H1 (cell line): ENCODE data around the gene S100A14. TPM values are rescaled to one million over a fixed set of nuclear protein-coding genes. Genes with fewer than 3 reads are reported as not detected.

ENCODE experiments used
- CTCF ChIA-PET: fragments of 300-600 bp; sonication (Branson Sonifier 250); formaldehyde crosslinking; loops from one replicate; lab custom pipeline; 2021; ENCODE audit not compliant: partially characterized antibody; lab: Charles Lee
- POLR2A ChIA-PET: fragments of 300-600 bp; sonication (Branson Sonifier 250); formaldehyde crosslinking; loops from one replicate; lab custom pipeline; 2021; ENCODE audit warnings: inconsistent platforms; ENCODE audit not compliant: partially characterized antibody; lab: Charles Lee
- DNase-seq, 2 experiments: peaks; one replicate each; pipeline versions ENCODE4 v3.0.0 to v3.0.0-alpha.2; 2010 to 2022; ENCODE audit warnings: low spot score in 2 of 2, low read depth in 1 of 2, mixed read lengths in 1 of 2
- FAIRE-seq: peaks from 2 replicates; lab custom pipeline; 2011; peaks lifted over from hg19 to GRCh38; lab: Jason Lieb, UNC
- H2AFZ ChIP-seq: 2 replicates; pipeline ENCODE4 v1.8.1; 2012; ENCODE audit warnings: low read length, inconsistent platforms
- H2AK5ac ChIP-seq: 2 replicates; pipeline ENCODE4 v1.6.1; 2013; ENCODE audit warnings: low read depth, low read length
- H2BK120ac ChIP-seq: replicated peaks from 2 replicates; pipeline ENCODE3; 2013; ENCODE audit warnings: low read depth, low read length, inconsistent platforms
- H2BK12ac ChIP-seq: 2 replicates; pipeline ENCODE4 v1.6.1; 2013; ENCODE audit warnings: low read depth, low read length
- H2BK15ac ChIP-seq: 2 replicates; pipeline ENCODE4 v1.6.1; 2013; ENCODE audit warnings: low read length
- H2BK20ac ChIP-seq: 2 replicates; pipeline ENCODE4 v1.6.1; 2013; ENCODE audit warnings: low read length
- H2BK5ac ChIP-seq: 2 replicates; pipeline ENCODE4 v1.6.1; 2013; ENCODE audit warnings: low read depth, low read length
- H3K14ac ChIP-seq: 2 replicates; pipeline ENCODE4 v1.6.1; 2013; ENCODE audit warnings: inconsistent platforms; ENCODE audit not compliant: insufficient read length
- H3K18ac ChIP-seq: 2 replicates; pipeline ENCODE4 v1.6.1; 2013; ENCODE audit warnings: low read length; ENCODE audit errors: extremely low read depth
- H3K23ac ChIP-seq: 2 replicates; pipeline ENCODE4 v1.6.1; 2013; ENCODE audit warnings: inconsistent platforms; ENCODE audit not compliant: insufficient read length
- H3K23me2 ChIP-seq: 2 replicates; pipeline ENCODE4 v1.6.1; 2013; ENCODE audit warnings: low read depth, low read length
- H3K27ac ChIP-seq: 2 replicates; pipeline ENCODE4 v1.6.1; 2011; ENCODE audit warnings: low read depth, low read length, inconsistent platforms
- H3K27me3 ChIP-seq, 4 experiments: replicated peaks in 1 of 4; 1 replicate in 1 of 4; 2 replicates in 3 of 4; pipeline versions ENCODE4 v1.6.1 to v1.8.1; 2011 to 2013; ENCODE audit warnings: low read length in 3 of 4, mild to moderate bottlenecking in 3 of 4, inconsistent platforms in 2 of 4, mixed read lengths in 2 of 4, moderate library complexity in 1 of 4; ENCODE audit not compliant: control insufficient read depth in 3 of 4, insufficient read depth in 3 of 4; ENCODE audit errors: extremely low read depth in 1 of 4
- H3K36me3 ChIP-seq, 4 experiments: 2 replicates each; pipeline versions ENCODE4 v1.6.1 to v1.8.1; 2011 to 2013; ENCODE audit warnings: mild to moderate bottlenecking in 4 of 4, low read length in 3 of 4, moderate library complexity in 2 of 4, control low read depth in 1 of 4, inconsistent platforms in 1 of 4; ENCODE audit not compliant: insufficient read depth in 4 of 4, control insufficient read depth in 2 of 4
- H3K4ac ChIP-seq: replicated peaks from 2 replicates; pipeline ENCODE3; 2013; ENCODE audit warnings: low read length, low read depth, mixed read lengths, inconsistent platforms; ENCODE audit not compliant: insufficient read length
- H3K4me1 ChIP-seq, 4 experiments: replicated peaks in 1 of 4; 1 replicate in 1 of 4; 2 replicates in 3 of 4; pipeline versions ENCODE4 v1.6.1 to v1.8.1; 2011 to 2013; ENCODE audit warnings: low read length in 3 of 4, inconsistent platforms in 2 of 4, mixed read lengths in 1 of 4; ENCODE audit not compliant: insufficient read depth in 4 of 4, control insufficient read depth in 3 of 4
- H3K4me2 ChIP-seq, 2 experiments: 2 replicates each; pipeline versions ENCODE4 v1.6.1 to v1.8.1; 2011 to 2013; ENCODE audit warnings: low read depth in 2 of 2, low read length in 2 of 2, control low read depth in 1 of 2, inconsistent platforms in 1 of 2, mild to moderate bottlenecking in 1 of 2; ENCODE audit not compliant: insufficient read depth in 1 of 2
- H3K4me3 ChIP-seq, 4 experiments: fragments of 200-600, 300-600 bp in 1 of 4; sonication (generic), shearing (Covaris generic), sonication (Bioruptor Twin) in 1 of 4; 2 replicates each; pipeline versions ENCODE4 v1.5.1 to v1.8.1; 2011 to 2016; ENCODE audit warnings: low read length in 4 of 4, low read depth in 3 of 4, control low read depth in 2 of 4, inconsistent platforms in 2 of 4, mild to moderate bottlenecking in 2 of 4, mixed read lengths in 1 of 4, moderate library complexity in 1 of 4; ENCODE audit not compliant: insufficient read depth in 2 of 4; ENCODE audit errors: extremely low read depth in 1 of 4
- H3K56ac ChIP-seq: replicated peaks from 2 replicates; pipeline ENCODE3; 2013; ENCODE audit warnings: low read depth, mild to moderate bottlenecking, mixed read lengths, low read length, inconsistent platforms; ENCODE audit not compliant: insufficient read length
- H3K79me1 ChIP-seq: 2 replicates; pipeline ENCODE4 v1.6.1; 2013; ENCODE audit warnings: low read depth, low read length, control low read depth
- H3K79me2 ChIP-seq, 2 experiments: 2 replicates each; pipeline versions ENCODE4 v1.6.1 to v1.8.1; 2012 to 2013; ENCODE audit warnings: low read length in 2 of 2, mild to moderate bottlenecking in 2 of 2, inconsistent platforms in 1 of 2; ENCODE audit not compliant: insufficient read depth in 2 of 2, control insufficient read depth in 1 of 2
- H3K9ac ChIP-seq, 4 experiments: replicated peaks in 1 of 4; 1 replicate in 1 of 4; 2 replicates in 3 of 4; pipeline versions ENCODE4 v1.6.1 to v1.8.1; 2011 to 2013; ENCODE audit warnings: low read depth in 3 of 4, low read length in 3 of 4, control low read depth in 2 of 4, mild to moderate bottlenecking in 2 of 4, moderate library complexity in 2 of 4, inconsistent platforms in 1 of 4; ENCODE audit errors: extremely low read depth in 1 of 4
- H3K9me3 ChIP-seq, 2 experiments: 2 replicates each; pipeline versions ENCODE4 v1.6.1 to v1.8.1; 2012 to 2013; ENCODE audit warnings: mild to moderate bottlenecking in 2 of 2, moderate library complexity in 2 of 2, control low read depth in 1 of 2, inconsistent platforms in 1 of 2, low read depth in 1 of 2, low read length in 1 of 2, mixed read lengths in 1 of 2; ENCODE audit not compliant: insufficient read depth in 2 of 2
- H4K20me1 ChIP-seq, 2 experiments: replicated peaks in 1 of 2; 2 replicates each; pipeline versions ENCODE3 to v1.8.1; 2011 to 2013; ENCODE audit warnings: inconsistent platforms in 2 of 2, low read length in 2 of 2, mild to moderate bottlenecking in 1 of 2; ENCODE audit not compliant: insufficient read depth in 2 of 2, control insufficient read depth in 1 of 2
- H4K5ac ChIP-seq: 2 replicates; pipeline ENCODE4 v1.6.1; 2013; ENCODE audit warnings: low read length, low read depth, mixed read lengths, inconsistent platforms; ENCODE audit not compliant: insufficient read length
- H4K8ac ChIP-seq: 2 replicates; pipeline ENCODE4 v1.8.0; 2013; ENCODE audit warnings: mild to moderate bottlenecking, moderate library complexity, low read length, inconsistent platforms; ENCODE audit not compliant: insufficient read depth; ENCODE audit errors: extremely low read depth
- H4K91ac ChIP-seq: replicated peaks from 2 replicates; pipeline ENCODE3; 2013; ENCODE audit warnings: low read length, mixed read lengths, inconsistent platforms; ENCODE audit not compliant: insufficient read length
- CHD2 ChIP-seq: IDR thresholded peaks from 2 replicates; pipeline ENCODE4 v1.6.1; 2012; ENCODE audit warnings: low read length, improper control_type of control experiment
- GTF2F1 ChIP-seq: IDR thresholded peaks from 2 replicates; pipeline ENCODE4 v1.6.1; 2012; ENCODE audit warnings: low read depth, low read length, improper control_type of control experiment, borderline replicate concordance
- WGBS, 2 experiments: shearing (Covaris generic) in 1 of 2; methylation state at CpG; one replicate each; pipeline versions ENCODE4 v1.1.6 to v1.1.7; 2013 to 2015; ENCODE audit warnings: low lambda C conversion rate in 2 of 2, mixed read lengths in 2 of 2, inconsistent platforms in 1 of 2, low coverage in 1 of 2, missing lambda C conversion rate in 1 of 2; ENCODE audit not compliant: insufficient replicate concordance in 2 of 2, insufficient coverage in 1 of 2, insufficient read length in 1 of 2; ENCODE audit errors: extremely low coverage in 1 of 2, missing lambda C conversion rate in 1 of 2; 5-methylcytosine and 5-hydroxymethylcytosine counted together
- polyA plus RNA-seq, 7 experiments: library from polyadenylated mRNA; depleted of rRNA in 3 of 7; stranded (reverse) in 5 of 7; unstranded in 2 of 7; fragments of >200 nt in 5 of 7; fragments of 200-250 nt in 2 of 7; gene quantifications; 1 replicate in 5 of 7; 2 replicates in 1 of 7; 4 replicates in 1 of 7; pipeline versions ENCODE4 v1.2.1 to v1.2.3, GENCODE V29; 2011 to 2013; ENCODE audit warnings: missing spikeins in 2 of 7, mixed read lengths in 2 of 7
- total RNA-seq: library from RNA; stranded (reverse); fragmentation: NEBNext Ultra II Directional; extraction: Animal tissue kit (Norgen Biotek cat#: 25700); gene quantifications from 2 replicates; pipeline ENCODE4 v1.2.1, GENCODE V29; 2021

The S100A14 gene
- total and polyA plus RNA-seq, 2 of the 8 experiments (the other 6 are each of a cell fraction or from before 2014, with no cell fraction given) = 1.4 to 5.3 TPM

GRCh38 chr1:153611356-153611755 is 4.8 kb downstream of the S100A14 start:
- Histone ChIP-seq H2BK15ac (peak overlapping the region; percentile 83), H2BK120ac (no peak overlapping the region), H2BK12ac (peak overlapping the region; percentile 11; the same call in 1 of the 2 replicates), H3K79me2 (no peaks in the 10 kb centered on the region), H3K4me3 (no peak overlapping the region), H3K23me2 (peaks cover 3% of the 10 kb centered on the region), H2AFZ (no peak overlapping the region), H3K56ac (no peak overlapping the region), H3K4me2 (no peak overlapping the region), H3K79me1 (no peaks in the 10 kb centered on the region), H2BK20ac (peak overlapping the region; percentile 73; the same call in 1 of the 2 replicates), H4K20me1 (no peaks in the 10 kb centered on the region), H3K18ac (no peak overlapping the region; the same call in 1 of the 2 replicates), H2BK5ac (no peak overlapping the region), H4K5ac (no peak overlapping the region), H3K27ac (no peak overlapping the region), H3K9me3 (no peaks in the 10 kb centered on the region), H3K4me1 (peaks cover 0 to 35% (median 22%) of the 10 kb centered on the region in 4 experiments; a peak in 6 of 7 replicates), H4K8ac (no peak overlapping the region), H3K27me3 (no peaks in the 10 kb centered on the region; a peak in 1 of 7 replicates), H3K14ac (no peak overlapping the region), H3K4ac (no peak overlapping the region), H3K9ac (no peak overlapping the region), H3K23ac (no peak overlapping the region), H3K36me3 (no peaks in the 10 kb centered on the region), H2AK5ac (no peak overlapping the region), H4K91ac (no peak overlapping the region)
- DNase-seq (no peak), FAIRE-seq (no peak)
- ChIA-PET POLR2A (interaction anchor here (0.6 to 15.3 kb wide), 4 partner anchors 12 to 616 kb away, joined by 3 to 261 read pairs (median 10); partner anchors contain the start of genes CHTOP, S100A1 and S100A13), CTCF (interaction anchor here (2.1 to 15.9 kb wide), 6 partner anchors 10 to 77 kb away, joined by 6 to 224 read pairs (median 72); partner anchors contain the start of genes S100A1, S100A13 and S100A6)
- 91% methylated on average over 1 of the region's 1 CpG; no CpG with 5 or more reads in 1 of the 2 experiments for WGBS, 2 experiments
- TF ChIP-seq GTF2F1 = no peak
- no peak for TF ChIP-seq CHD2
